Measurements from ENCODE around the gene VSTM2B.
A peak's percentile ranks its signal among the peaks of the same experiment; 100 is the strongest.

The VSTM2B gene

DNA sequence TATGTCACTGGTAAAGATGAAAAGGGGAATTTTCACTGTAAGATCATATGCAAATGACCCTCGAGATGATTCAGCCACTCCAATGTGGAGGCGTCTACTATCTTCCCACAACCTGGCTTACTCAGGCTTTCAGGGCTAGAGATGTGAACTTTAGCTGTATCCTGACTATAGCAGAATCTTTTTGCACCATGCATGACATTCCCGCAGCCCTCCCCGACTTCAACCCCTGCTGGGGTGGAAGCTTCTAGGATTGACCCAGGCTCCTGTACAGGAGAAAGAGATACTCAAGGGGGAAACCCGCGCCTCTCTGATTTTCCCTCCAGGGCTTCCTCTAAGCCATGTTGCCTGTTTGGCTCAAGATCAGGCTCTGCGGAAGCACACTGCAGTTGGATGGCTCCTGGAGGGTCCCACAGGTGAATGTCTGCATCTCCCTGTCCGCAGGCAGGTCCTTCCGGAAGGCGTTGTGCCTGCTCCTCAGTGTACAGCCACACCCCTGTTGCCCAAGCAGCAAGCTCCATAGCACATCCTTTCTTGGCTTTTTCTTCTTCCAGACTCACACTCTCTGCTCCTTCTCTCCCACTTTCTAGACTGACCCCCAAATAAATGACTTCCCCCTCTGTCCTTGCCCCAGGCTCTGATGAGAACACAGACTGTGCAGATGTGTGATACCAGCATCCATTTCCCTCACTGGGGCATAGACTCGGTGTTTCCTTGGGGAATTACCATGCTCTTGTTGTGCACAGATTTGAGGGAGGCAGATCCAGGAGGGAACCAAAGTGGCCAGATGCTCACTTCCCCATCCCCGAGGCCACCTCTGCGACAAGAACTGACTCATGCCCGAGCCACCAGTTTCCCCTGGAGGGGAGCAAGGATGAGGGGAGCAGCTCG lies 51.2 kb downstream of the VSTM2B start:
- TF ChIP-seq, protein P1, sequence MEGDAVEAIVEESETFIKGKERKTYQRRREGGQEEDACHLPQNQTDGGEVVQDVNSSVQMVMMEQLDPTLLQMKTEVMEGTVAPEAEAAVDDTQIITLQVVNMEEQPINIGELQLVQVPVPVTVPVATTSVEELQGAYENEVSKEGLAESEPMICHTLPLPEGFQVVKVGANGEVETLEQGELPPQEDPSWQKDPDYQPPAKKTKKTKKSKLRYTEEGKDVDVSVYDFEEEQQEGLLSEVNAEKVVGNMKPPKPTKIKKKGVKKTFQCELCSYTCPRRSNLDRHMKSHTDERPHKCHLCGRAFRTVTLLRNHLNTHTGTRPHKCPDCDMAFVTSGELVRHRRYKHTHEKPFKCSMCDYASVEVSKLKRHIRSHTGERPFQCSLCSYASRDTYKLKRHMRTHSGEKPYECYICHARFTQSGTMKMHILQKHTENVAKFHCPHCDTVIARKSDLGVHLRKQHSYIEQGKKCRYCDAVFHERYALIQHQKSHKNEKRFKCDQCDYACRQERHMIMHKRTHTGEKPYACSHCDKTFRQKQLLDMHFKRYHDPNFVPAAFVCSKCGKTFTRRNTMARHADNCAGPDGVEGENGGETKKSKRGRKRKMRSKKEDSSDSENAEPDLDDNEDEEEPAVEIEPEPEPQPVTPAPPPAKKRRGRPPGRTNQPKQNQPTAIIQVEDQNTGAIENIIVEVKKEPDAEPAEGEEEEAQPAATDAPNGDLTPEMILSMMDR (IDR thresholded peaks at IDR 0.05; ENCODE audit: extremely low read depth, insufficient read depth, missing control alignments), result no peak
- in situ Hi-C loops (cut with MboI; ENCODE audit: low pct_unique_long_range_greater_than_20kb, low sequenced_read_pairs, unreplicated experiment), result no loop called here
- peak; percentile 57 for DNase-seq (ENCODE audit: low spot score)

DNA sequence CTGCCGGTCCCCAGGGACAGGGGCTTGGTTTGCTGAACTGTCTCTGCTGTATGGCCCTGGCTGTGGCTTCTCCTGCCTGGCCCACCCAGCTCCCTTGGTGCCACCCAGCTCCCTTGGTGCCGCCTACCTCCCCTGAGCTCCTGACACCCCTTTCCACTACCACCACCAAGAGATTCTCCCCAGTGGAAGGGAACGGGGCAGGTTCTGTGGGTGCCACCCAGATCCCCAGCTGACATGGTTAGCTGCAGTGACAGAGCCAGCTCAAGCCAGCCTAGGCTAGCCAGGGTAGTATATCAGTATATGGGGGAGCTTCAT lies 51.8 kb downstream of the VSTM2B start:
- in situ Hi-C loops (cut with MboI; ENCODE audit: low pct_unique_long_range_greater_than_20kb, low sequenced_read_pairs, unreplicated experiment), result no loop called here
- TF ChIP-seq, protein P1 (IDR thresholded peaks at IDR 0.05; ENCODE audit: extremely low read depth, insufficient read depth, missing control alignments), result no peak
- DNase-seq (ENCODE audit: low spot score), result no peak

DNA sequence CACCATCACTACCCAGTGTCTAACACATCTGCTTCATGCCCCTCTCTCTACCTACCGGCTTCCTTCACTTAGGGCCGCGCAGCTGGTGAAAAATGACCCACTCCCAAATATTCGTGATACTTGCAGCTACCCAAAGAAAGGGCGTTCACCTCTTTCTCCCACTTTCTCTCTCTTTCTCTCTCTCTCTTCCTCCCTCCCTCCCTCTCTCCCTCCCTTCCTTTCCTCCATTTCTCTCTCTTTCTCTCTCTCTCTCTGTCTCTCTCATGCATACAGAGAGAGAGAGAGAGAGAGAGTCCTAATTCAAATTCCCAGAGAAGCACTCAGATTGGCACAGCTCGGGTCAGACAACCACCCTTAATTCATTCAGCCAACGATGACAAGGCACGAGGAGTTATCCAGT lies 52.6 kb downstream of the VSTM2B start:
- TF ChIP-seq, protein P1 (IDR thresholded peaks at IDR 0.05; ENCODE audit: extremely low read depth, insufficient read depth, missing control alignments), result no peak
- no peak for DNase-seq (ENCODE audit: low spot score)
- in situ Hi-C loops (cut with MboI; ENCODE audit: low pct_unique_long_range_greater_than_20kb, low sequenced_read_pairs, unreplicated experiment), result no loop called here

DNA sequence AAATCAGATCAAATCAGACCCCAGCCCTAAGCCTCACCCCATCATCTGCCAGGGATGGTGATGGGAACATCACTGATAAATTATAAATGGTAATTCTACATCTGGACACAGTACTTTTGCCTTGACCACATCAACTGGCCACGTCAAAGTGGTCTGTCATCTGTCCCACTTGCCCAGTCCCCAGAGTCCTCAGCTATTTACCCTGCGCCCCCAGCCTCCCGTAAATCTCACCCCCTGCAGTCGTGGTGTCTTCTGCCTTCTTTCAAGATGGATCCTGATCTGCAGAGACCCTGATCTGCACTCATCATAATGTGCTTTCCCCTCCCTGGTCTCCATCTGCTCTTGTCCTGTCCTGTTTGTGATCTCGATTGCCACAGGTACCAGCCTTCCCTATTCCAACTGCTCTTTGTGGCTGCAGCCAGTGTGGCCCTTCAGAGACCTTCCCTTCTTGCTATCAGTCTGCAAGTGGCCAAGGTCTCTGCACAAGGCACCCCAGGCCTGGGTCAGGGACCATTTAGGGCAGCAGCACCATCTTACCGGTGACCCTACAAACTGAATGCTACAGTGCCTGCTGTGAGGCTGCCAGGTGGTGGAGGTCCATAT lies 53.6 kb downstream of the VSTM2B start:
- no peak for DNase-seq (ENCODE audit: low spot score)

DNA sequence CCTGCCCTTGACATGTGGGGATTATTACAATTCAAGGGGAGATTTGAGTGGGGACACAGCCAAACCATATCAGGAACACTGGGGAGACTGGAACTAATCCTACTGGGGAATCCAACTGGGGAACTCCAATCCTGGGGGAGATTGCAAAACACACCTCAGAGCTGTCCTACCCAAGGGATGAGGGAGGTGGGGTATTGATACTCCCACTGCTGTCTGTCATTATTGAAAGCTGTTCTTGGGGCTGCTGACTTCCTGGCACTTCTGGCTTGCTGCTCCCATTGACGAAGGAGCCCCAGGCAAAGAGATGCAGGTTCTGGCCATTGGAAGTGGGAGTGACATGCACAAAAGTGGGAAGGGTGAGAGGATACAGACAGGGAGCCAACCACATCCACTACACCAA lies 55.6 kb downstream of the VSTM2B start:
- TF ChIP-seq, protein P1 (IDR thresholded peaks at IDR 0.05; ENCODE audit: extremely low read depth, insufficient read depth, missing control alignments), result no peak
- in situ Hi-C loops (cut with MboI; ENCODE audit: low pct_unique_long_range_greater_than_20kb, low sequenced_read_pairs, unreplicated experiment), result no loop called here

More for the DNA sequence above, 53.6 kb downstream of the VSTM2B start:
- in situ Hi-C loops (cut with MboI; ENCODE audit: low pct_unique_long_range_greater_than_20kb, low sequenced_read_pairs, unreplicated experiment), result no loop called here
- TF ChIP-seq, protein P1 (IDR thresholded peaks at IDR 0.05; ENCODE audit: extremely low read depth, insufficient read depth, missing control alignments), result no peak

DNA sequence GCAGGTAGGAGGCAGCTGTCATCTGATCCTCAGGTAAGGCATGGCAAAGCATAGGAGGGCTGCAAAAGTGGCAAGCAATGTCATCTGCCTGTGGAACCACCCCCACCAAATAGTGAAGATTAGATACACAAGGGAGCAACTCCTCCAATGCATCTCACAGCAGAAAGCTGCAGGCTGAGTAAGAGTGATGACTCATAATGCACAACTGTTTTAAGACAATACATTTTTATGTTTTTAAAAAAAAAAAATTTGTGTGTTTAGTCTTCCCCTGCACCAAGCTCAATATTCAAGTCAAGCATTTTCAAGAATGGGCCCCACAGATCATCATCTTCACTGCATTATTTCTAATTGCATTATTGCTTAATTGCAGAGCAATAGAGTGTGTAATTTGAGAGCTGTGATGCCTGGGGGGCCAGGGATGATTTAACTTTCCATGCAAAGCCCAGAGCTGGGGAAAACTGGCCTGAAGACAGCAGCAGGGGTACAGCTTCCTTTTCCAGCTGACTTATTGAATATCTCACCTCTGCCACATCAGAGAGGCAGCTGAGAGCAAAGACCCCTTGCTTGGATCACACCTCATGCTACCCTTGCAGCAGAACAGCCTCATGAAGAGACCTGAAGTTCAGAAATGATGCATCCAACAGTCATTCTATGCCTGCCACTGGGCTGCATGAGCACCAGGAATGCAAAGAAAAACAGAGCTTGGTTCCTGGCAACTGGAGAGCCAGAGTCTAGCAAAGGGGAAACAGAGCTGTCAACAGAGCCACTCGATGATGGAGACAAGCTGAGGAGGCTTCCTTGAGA lies 57.6 kb downstream of the VSTM2B start:
- DNase-seq (ENCODE audit: low spot score), result no peak
- TF ChIP-seq, protein P1 (IDR thresholded peaks at IDR 0.05; ENCODE audit: extremely low read depth, insufficient read depth, missing control alignments), result no peak
- in situ Hi-C loops (cut with MboI; ENCODE audit: low pct_unique_long_range_greater_than_20kb, low sequenced_read_pairs, unreplicated experiment), result no loop called here

More for the DNA sequence above, 55.6 kb downstream of the VSTM2B start:
- DNase-seq (ENCODE audit: low spot score), result no peak
